RWPE2 (cell line): ENCODE measurements around the gene PBX3.

Source experiments
- ATAC-seq: fragments of 200-7000 bp; cut with Tn5 transposase; 3 replicates; pipeline ENCODE4 v1.9.1; 2021; ENCODE audit warnings: low read depth
- DNase-seq: peaks from one replicate; pipeline ENCODE4 v3.0.0-alpha.2; 2020; ENCODE audit warnings: low spot score
- H3K27ac ChIP-seq: fragments of 450-650 bp; 2 replicates; pipeline ENCODE4 v1.5.1; 2017; ENCODE audit warnings: mild to moderate bottlenecking; ENCODE audit not compliant: poor library complexity, severe bottlenecking
- H3K27me3 ChIP-seq: fragments of 250-450 bp; sonication (Bioruptor Pico); 2 replicates; pipeline ENCODE4 v1.5.1; 2021; ENCODE audit warnings: mild to moderate bottlenecking, moderate library complexity; ENCODE audit not compliant: insufficient read depth, poor library complexity, severe bottlenecking
- H3K36me3 ChIP-seq: fragments of 250-450 bp; sonication (Bioruptor Pico); 2 replicates; pipeline ENCODE4 v1.5.1; 2020; ENCODE audit warnings: low read depth, mild to moderate bottlenecking, moderate library complexity
- H3K4me1 ChIP-seq: fragments of 250-450 bp; sonication (Bioruptor Pico); 2 replicates; pipeline ENCODE4 v1.5.1; 2021; ENCODE audit warnings: mild to moderate bottlenecking, moderate library complexity; ENCODE audit not compliant: insufficient read depth, poor library complexity, severe bottlenecking
- H3K4me3 ChIP-seq: fragments of 250-450 bp; sonication (Bioruptor Pico); 2 replicates; pipeline ENCODE4 v1.5.1; 2021; ENCODE audit warnings: mild to moderate bottlenecking, moderate library complexity; ENCODE audit not compliant: severe bottlenecking
- H3K9me3 ChIP-seq: fragments of 250-450 bp; sonication (Bioruptor Pico); 2 replicates; pipeline ENCODE4 v1.5.1; 2021; ENCODE audit warnings: mild to moderate bottlenecking, moderate library complexity; ENCODE audit not compliant: severe bottlenecking
- TF ChIP-seq, protein P1 (sequence below): fragments of 450-650 bp; IDR thresholded peaks from one replicate; pipeline ENCODE4 v1.5.1; 2017; ENCODE audit warnings: mild to moderate bottlenecking, moderate library complexity; ENCODE audit not compliant: poor library complexity, severe bottlenecking

The PBX3 gene

DNA sequence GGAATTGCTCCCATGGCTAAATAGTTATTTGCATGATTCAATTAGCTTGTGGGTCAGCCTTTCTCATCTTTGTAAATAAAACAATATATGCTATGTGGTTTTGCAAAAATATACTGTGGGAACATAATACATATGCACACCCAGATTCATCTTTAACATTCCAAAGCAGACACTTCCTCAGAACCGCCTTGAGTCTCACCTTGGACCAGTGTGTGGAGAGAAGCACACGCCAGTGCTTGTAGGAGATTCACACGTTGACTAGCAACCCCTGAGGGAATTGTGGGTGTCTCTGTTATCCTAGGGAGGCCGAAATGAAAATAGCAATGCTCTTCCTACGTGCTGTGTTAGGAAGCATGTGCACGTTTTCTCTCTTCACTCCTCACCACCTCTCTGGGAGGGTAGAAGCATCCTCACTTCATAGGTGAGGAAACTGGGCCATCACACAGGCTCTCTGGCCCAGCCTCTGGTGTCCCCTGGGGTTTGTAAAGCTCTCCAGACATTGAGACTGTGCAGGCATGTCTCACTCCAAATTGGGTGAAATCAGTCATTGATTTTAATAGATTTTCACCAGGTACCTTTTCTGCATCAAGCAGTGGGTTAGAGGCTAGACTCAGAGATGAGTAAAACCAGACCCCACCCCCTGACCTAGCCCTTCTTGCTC lies 221.7 kb downstream of the PBX3 start:
- Histone ChIP-seq H3K27me3 (no peaks in the 10 kb centered on the region), H3K36me3 (peaks cover 4% of the 10 kb centered on the region; the same call in 1 of the 2 replicates), H3K9me3 (no peaks in the 10 kb centered on the region), H3K27ac (no peak overlapping the region), H3K4me3 (no peak overlapping the region), H3K4me1 (no peaks in the 10 kb centered on the region)
- TF ChIP-seq, protein P1, sequence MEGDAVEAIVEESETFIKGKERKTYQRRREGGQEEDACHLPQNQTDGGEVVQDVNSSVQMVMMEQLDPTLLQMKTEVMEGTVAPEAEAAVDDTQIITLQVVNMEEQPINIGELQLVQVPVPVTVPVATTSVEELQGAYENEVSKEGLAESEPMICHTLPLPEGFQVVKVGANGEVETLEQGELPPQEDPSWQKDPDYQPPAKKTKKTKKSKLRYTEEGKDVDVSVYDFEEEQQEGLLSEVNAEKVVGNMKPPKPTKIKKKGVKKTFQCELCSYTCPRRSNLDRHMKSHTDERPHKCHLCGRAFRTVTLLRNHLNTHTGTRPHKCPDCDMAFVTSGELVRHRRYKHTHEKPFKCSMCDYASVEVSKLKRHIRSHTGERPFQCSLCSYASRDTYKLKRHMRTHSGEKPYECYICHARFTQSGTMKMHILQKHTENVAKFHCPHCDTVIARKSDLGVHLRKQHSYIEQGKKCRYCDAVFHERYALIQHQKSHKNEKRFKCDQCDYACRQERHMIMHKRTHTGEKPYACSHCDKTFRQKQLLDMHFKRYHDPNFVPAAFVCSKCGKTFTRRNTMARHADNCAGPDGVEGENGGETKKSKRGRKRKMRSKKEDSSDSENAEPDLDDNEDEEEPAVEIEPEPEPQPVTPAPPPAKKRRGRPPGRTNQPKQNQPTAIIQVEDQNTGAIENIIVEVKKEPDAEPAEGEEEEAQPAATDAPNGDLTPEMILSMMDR = no peak
- DNase-seq (no peak), ATAC-seq (no peak)

DNA sequence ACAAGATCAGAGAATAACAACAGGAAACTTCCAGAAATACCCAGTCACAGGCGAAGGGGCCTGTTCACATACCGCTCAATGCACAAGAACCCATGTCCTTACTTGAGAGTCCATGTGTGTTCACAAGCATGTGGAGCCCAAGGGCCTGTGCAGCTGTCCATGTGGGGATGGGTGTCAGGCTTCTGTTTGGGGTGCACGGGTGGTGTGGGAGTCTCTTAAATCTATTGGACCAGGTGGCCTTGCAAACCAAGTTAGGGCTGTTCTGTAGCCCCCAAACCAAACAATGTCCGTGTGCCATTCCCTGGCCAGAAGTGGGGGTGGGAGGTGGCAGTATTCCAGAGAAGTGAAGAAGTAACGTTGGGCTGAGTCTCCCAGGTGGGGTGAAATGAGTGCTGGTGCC lies 222.3 kb downstream of the PBX3 start:
- Histone ChIP-seq H3K4me1 (no peaks in the 10 kb centered on the region), H3K27ac (no peak overlapping the region), H3K27me3 (no peaks in the 10 kb centered on the region), H3K9me3 (no peaks in the 10 kb centered on the region), H3K4me3 (no peak overlapping the region), H3K36me3 (peaks cover 4% of the 10 kb centered on the region; the same call in 1 of the 2 replicates)
- TF ChIP-seq, protein P1 = no peak
- DNase-seq (no peak), ATAC-seq (no peak)

DNA sequence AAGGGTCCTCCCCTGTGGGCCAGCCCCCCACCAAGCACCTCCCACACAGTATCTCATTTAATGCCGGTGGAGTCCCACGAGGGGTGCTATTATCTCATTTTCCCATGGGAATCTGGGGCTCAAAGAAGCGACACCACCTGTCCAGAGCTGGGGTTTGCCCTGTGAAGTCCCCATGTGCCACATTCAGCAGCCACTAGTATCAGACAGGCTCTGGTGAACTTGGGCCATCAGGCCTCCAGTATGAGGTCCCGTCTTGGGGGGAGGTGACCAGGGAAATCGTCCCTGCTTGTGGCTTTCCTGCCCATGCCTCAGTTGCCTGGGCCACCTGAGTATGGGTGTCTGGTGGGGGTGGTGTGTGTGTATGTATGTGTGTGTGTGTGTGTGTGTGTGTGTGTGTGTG lies 222.7 kb downstream of the PBX3 start:
- H3K27me3 ChIP-seq = no peaks in the 10 kb centered on the region
- H3K27ac ChIP-seq = no peak overlapping the region
- DNase-seq (no peak), ATAC-seq (no peak)
- H3K4me3 ChIP-seq = no peak overlapping the region
- H3K36me3 ChIP-seq = peaks cover 4% of the 10 kb centered on the region; the same call in 1 of the 2 replicates
- no peaks in the 10 kb centered on the region for H3K9me3 ChIP-seq
- H3K4me1 ChIP-seq = no peaks in the 10 kb centered on the region
- TF ChIP-seq, protein P1 = no peak

DNA sequence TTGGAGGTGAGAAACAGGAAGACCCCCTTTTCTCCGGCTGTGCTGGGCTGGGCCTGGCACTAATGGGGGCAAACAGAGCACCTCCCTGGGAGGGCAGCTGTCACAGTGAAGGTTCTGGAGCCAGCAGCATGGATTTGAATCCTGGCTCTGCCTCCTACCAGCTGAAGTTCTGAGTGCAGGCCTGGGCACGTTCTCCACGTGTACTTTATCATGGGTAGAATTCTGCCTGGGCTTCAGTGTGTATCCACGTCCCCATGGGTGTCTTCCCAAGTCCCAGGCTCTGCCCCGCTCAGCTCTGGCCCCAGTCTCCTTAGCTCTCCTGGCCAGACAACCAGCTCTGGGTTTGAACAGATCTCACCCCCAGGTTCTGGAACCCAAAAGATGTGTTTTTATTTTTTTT lies 223.2 kb downstream of the PBX3 start:
- Histone ChIP-seq H3K4me3 (no peak overlapping the region), H3K9me3 (no peaks in the 10 kb centered on the region), H3K4me1 (no peaks in the 10 kb centered on the region), H3K27me3 (no peaks in the 10 kb centered on the region), H3K36me3 (peaks cover 4% of the 10 kb centered on the region; the same call in 1 of the 2 replicates), H3K27ac (no peak overlapping the region)
- DNase-seq (no peak), ATAC-seq (peak; percentile 44; the same call in 1 of the 3 replicates)
- TF ChIP-seq, protein P1 = no peak

DNA sequence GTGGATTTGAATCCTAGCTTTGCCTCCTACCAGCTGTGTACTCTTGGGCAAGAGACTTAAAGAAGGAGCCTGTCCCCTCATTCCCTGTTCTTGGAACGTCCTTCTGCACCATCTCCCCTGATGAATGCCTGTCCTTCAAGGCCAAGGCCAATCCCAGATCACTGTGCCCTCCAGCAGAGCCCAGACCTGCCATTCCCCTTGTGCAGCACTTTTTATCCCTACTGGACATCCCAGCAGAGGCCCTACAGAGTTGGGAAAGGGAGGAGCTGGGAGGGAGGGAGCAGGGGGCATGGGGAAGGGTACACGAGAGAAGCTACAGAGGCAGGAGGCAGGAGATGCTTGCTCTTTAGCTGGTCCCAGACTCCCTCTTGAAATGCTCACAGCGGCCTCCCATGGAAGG lies 223.9 kb downstream of the PBX3 start:
- H3K4me3 ChIP-seq = no peak overlapping the region
- H3K9me3 ChIP-seq = no peaks in the 10 kb centered on the region
- TF ChIP-seq, protein P1 = no peak
- peaks cover under 1% of the 10 kb centered on the region; the same call in 1 of the 2 replicates for H3K36me3 ChIP-seq
- ATAC-seq (no peak), DNase-seq (no peak)
- H3K27me3 ChIP-seq = no peaks in the 10 kb centered on the region
- H3K4me1 ChIP-seq = no peaks in the 10 kb centered on the region
- H3K27ac ChIP-seq = no peak overlapping the region
